Measurements from ENCODE around the gene SORCS3. TPM values are rescaled to one million over a fixed set of nuclear protein-coding genes. Genes with fewer than 3 reads are reported as not detected.

SORCS3 gene
- total RNA-seq, 1 experiment from 2014 or later = not detected

DNA sequence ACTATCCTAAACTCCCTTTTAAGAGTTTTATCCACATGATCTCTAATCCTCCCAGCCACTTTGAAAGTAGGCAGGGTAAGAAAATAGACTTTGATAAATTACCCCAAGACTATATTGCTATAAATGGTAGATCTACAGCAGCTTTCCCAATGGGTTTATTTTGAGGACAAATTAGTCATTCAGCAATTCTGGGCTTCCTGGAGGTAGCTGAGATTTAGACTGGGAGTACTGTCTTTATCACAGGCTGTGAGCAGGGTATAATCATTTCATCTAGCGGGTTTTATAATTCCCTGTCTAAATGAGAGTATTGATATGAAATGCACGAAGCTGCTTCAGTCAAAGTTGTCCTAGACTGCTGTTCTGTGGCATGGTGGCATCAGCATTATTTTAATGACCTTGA lies 279.4 kb downstream of the SORCS3 start:
- Histone ChIP-seq H3K4me1 (replicated peaks; ENCODE audit: insufficient read depth) (no peaks in the 10 kb centered on the region), H3K27ac (no peak overlapping the region), H4K20me1 (ENCODE audit: insufficient read depth) (no peaks in the 10 kb centered on the region), H3F3A (ENCODE audit: insufficient read depth, low read depth) (no peaks in the 10 kb centered on the region), H3K79me2 (ENCODE audit: low read depth) (no peaks in the 10 kb centered on the region), H2AFZ (no peak overlapping the region), H3K9me2 (ENCODE audit: insufficient read depth) (no peaks in the 10 kb centered on the region), H3K36me3 (ENCODE audit: low read depth) (no peaks in the 10 kb centered on the region), H3K9me3 (ENCODE audit: insufficient read depth, low read depth) (no peaks in the 10 kb centered on the region), H3K4me2 (no peak overlapping the region), H3K4me3 (no peak overlapping the region), H3K27me3 (ENCODE audit: insufficient read depth, low read depth) (no peaks in the 10 kb centered on the region)
- no TSS peak for BruUV-seq (replicated peaks)
- CTCF ChIA-PET = no interaction called here
- TF ChIP-seq CTCF (conservative IDR thresholded peaks at IDR 0.05) (no peak), EZH2 (IDR thresholded peaks at IDR 0.05; ENCODE audit: low read depth) (no peak)
- POLR2A ChIA-PET (ENCODE audit: unreplicated experiment) = no interaction called here
- DNase-seq = no peak
- intact Hi-C loops (cut with micrococcal nuclease; ENCODE audit: unreplicated experiment) = loop anchor here (10.0 kb wide), 1 partner anchor 516 kb away; no protein-coding TSS in a partner anchor

DNA sequence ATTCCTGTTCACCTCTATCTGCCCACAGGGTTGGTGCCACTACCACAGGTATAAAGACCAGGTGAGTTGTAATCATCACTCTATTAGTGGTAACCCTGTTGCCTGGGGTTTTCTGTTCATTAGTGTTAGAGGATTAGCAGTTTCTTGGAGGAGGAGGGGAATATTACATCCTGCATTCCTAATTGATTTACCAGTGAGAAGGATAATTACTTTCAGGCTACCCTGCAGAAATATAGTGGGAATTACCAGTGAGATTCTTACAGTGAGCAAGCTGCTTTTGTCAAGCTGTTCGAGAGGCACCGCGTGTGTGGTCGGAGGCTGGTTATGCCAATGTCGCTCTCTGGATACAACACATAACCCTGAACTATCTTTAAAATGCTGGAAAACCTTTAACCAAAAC lies 280.7 kb downstream of the SORCS3 start:
- H3K9me3 ChIP-seq (ENCODE audit: insufficient read depth, low read depth) = no peaks in the 10 kb centered on the region
- no TSS peak for BruUV-seq (replicated peaks)
- ChIA-PET POLR2A (ENCODE audit: unreplicated experiment) (no interaction called here), CTCF (no interaction called here)
- no peaks in the 10 kb centered on the region for H3K4me1 ChIP-seq (replicated peaks; ENCODE audit: insufficient read depth)
- no peak overlapping the region for H2AFZ ChIP-seq
- H3K9me2 ChIP-seq (ENCODE audit: insufficient read depth) = no peaks in the 10 kb centered on the region
- no peaks in the 10 kb centered on the region for H3K27me3 ChIP-seq (ENCODE audit: insufficient read depth, low read depth)
- H3K4me2 ChIP-seq = no peak overlapping the region
- no peak overlapping the region for H3K27ac ChIP-seq
- no peak for DNase-seq
- H3K36me3 ChIP-seq (ENCODE audit: low read depth) = no peaks in the 10 kb centered on the region
- no peaks in the 10 kb centered on the region for H3F3A ChIP-seq (ENCODE audit: insufficient read depth, low read depth)
- no peak overlapping the region for H3K4me3 ChIP-seq
- no peaks in the 10 kb centered on the region for H4K20me1 ChIP-seq (ENCODE audit: insufficient read depth)
- H3K79me2 ChIP-seq (ENCODE audit: low read depth) = no peaks in the 10 kb centered on the region
- TF ChIP-seq CTCF (conservative IDR thresholded peaks at IDR 0.05) = no peak
- TF ChIP-seq EZH2 (IDR thresholded peaks at IDR 0.05; ENCODE audit: low read depth) = no peak
- intact Hi-C loops (cut with micrococcal nuclease; ENCODE audit: unreplicated experiment) = loop anchor here (10.0 kb wide), 1 partner anchor 517 kb away; no protein-coding TSS in a partner anchor

- H3K4me3 ChIP-seq = no peak overlapping the region
- H3K9me2 ChIP-seq (ENCODE audit: insufficient read depth) = no peaks in the 10 kb centered on the region
- no peaks in the 10 kb centered on the region for H4K20me1 ChIP-seq (ENCODE audit: insufficient read depth)
- intact Hi-C loops (cut with micrococcal nuclease; ENCODE audit: unreplicated experiment) = loop anchor here (10.0 kb wide), 1 partner anchor 518 kb away; no protein-coding TSS in a partner anchor
- no peaks in the 10 kb centered on the region for H3F3A ChIP-seq (ENCODE audit: insufficient read depth, low read depth)
- CTCF ChIA-PET = no interaction called here
- H2AFZ ChIP-seq = no peak overlapping the region
- BruUV-seq (replicated peaks) = no TSS peak
- no peaks in the 10 kb centered on the region for H3K9me3 ChIP-seq (ENCODE audit: insufficient read depth, low read depth)
- POLR2A ChIA-PET (ENCODE audit: unreplicated experiment) = no interaction called here
- TF ChIP-seq EZH2 (IDR thresholded peaks at IDR 0.05; ENCODE audit: low read depth) (no peak), CTCF (conservative IDR thresholded peaks at IDR 0.05) (no peak)
- H3K79me2 ChIP-seq (ENCODE audit: low read depth) = no peaks in the 10 kb centered on the region
- H3K4me2 ChIP-seq = no peak overlapping the region
- no peak overlapping the region for H3K27ac ChIP-seq
- DNase-seq = no peak
- H3K36me3 ChIP-seq (ENCODE audit: low read depth) = no peaks in the 10 kb centered on the region
- no peaks in the 10 kb centered on the region for H3K4me1 ChIP-seq (replicated peaks; ENCODE audit: insufficient read depth)
- H3K27me3 ChIP-seq (ENCODE audit: insufficient read depth, low read depth) = no peaks in the 10 kb centered on the region
Observed at GRCh38 chr10:104922810-104923209, 281.7 kb downstream of the SORCS3 start.
